Fibroblast of the conjunctiva (primary cell): Measurements from ENCODE around the gene C14orf119.

Experiments
- DNase-seq: peaks from one replicate; pipeline ENCODE4 v3.0.0-alpha.2; 2010; ENCODE audit warnings: low read depth

The C14orf119 gene

GRCh38 chr14:23060536-23061260 lies 34.6 kb upstream of the C14orf119 start:
- DNase-seq, result no peak

GRCh38 chr14:23062002-23062401 lies 33.3 kb upstream of the C14orf119 start:
- peak; percentile 88 for DNase-seq

GRCh38 chr14:23063601-23064000 lies 31.7 kb upstream of the C14orf119 start:
- DNase-seq, result no peak

- no peak for DNase-seq
Observed at GRCh38 chr14:23066368-23066767, 28.9 kb upstream of the C14orf119 start.

GRCh38 chr14:23066855-23067744 lies 28.2 kb upstream of the C14orf119 start:
- DNase-seq, result no peak

GRCh38 chr14:23067847-23068788 lies 27.2 kb upstream of the C14orf119 start:
- DNase-seq, result no peak

- peak; percentile 88 for DNase-seq
Observed at GRCh38 chr14:23068789-23069412, 26.4 kb upstream of the C14orf119 start.

GRCh38 chr14:23069413-23069806 lies 25.9 kb upstream of the C14orf119 start:
- no peak for DNase-seq

GRCh38 chr14:23070262-23071129 lies 24.8 kb upstream of the C14orf119 start:
- no peak for DNase-seq

GRCh38 chr14:23071244-23071920 lies 23.9 kb upstream of the C14orf119 start:
- DNase-seq, result peak; percentile 93

GRCh38 chr14:23071921-23072539 lies 23.3 kb upstream of the C14orf119 start:
- DNase-seq, result no peak

GRCh38 chr14:23074906-23075305 lies 20.4 kb upstream of the C14orf119 start:
- DNase-seq, result no peak

- DNase-seq, result no peak
Observed at GRCh38 chr14:23076785-23077408, 18.4 kb upstream of the C14orf119 start.

GRCh38 chr14:23077962-23078361 lies 17.3 kb upstream of the C14orf119 start:
- no peak for DNase-seq

GRCh38 chr14:23078692-23079116 lies 16.6 kb upstream of the C14orf119 start:
- DNase-seq, result peak; percentile 94

GRCh38 chr14:23079716-23080115 lies 15.6 kb upstream of the C14orf119 start:
- no peak for DNase-seq

GRCh38 chr14:23080474-23080873 lies 14.8 kb upstream of the C14orf119 start:
- DNase-seq, result no peak

- DNase-seq, result no peak
Observed at GRCh38 chr14:23085458-23085857, 9.8 kb upstream of the C14orf119 start.

- DNase-seq, result no peak
Observed at GRCh38 chr14:23086565-23086964, 8.7 kb upstream of the C14orf119 start.
